Measurements from ENCODE around the gene PLCB1. TPM values are rescaled to one million over a fixed set of nuclear protein-coding genes. Genes with fewer than 3 reads are reported as not detected.

PLCB1 gene
- total RNA-seq, 2 experiments from 2014 or later, result 2.2 to 2.8 TPM

DNA sequence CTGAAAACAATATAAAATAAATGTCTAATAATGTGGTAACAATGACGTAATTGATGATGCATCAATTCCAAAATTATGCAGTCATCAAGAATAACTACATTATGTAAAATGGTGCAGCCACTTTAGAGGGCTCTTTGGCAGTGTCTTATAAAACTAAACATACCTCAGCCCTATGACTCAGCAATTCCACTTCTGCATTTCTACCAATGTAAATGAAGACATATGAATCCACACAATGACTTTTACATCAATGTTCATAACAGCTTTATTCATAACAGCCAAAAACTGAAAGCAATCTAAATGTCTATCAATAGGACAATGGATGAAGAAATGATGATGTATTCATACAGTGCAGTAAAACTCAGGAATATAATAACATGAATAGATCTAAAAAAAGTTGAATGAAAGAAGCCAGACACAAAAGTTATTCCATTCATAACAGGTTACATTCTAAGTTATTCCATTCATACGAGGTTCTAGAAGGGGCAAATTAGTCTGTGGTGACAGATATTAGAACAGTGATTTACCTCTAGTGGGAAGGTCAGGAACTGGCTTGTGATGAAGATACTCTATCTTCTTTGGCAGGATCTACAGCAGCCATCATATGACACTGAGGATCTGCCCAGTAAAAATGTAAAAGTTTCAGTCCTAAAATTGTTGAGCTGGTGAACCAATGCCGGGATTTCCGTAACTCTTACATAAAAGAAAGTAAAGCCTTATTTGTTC lies 396.1 kb downstream of the PLCB1 start:
- no peak for DNase-seq
- H3K27ac Mint-ChIP-seq, result no peak overlapping the region
- H3K27me3 Mint-ChIP-seq, result no peaks in the 10 kb centered on the region
- no peaks in the 10 kb centered on the region for H3K9me3 Mint-ChIP-seq
- no peak overlapping the region for H3K4me3 Mint-ChIP-seq
- no peaks in the 10 kb centered on the region for H3K36me3 Mint-ChIP-seq
- H3K4me1 Mint-ChIP-seq, result no peaks in the 10 kb centered on the region

DNA sequence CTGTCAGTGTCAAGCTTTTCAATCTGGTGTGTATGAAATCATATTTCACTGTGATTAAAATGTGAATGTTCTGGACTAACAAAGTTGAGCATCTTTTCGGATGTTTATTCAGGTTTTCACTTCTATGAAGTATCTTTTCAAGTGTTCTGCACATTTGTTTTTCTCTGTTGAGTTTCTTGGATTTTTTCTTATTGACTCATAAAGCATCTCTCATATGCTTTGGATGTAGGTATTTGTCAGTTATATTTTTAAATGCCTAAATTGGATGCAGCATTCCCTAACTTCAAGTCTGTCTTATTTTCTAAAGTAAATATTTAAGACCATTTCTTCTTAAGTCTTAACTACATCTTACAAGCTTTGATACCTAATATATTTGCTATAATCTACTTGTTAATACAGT lies 398.0 kb downstream of the PLCB1 start:
- H3K27ac Mint-ChIP-seq, result no peak overlapping the region
- no peaks in the 10 kb centered on the region for H3K4me1 Mint-ChIP-seq
- H3K36me3 Mint-ChIP-seq, result no peaks in the 10 kb centered on the region
- no peak overlapping the region for H3K4me3 Mint-ChIP-seq
- no peak for DNase-seq
- H3K9me3 Mint-ChIP-seq, result no peaks in the 10 kb centered on the region
- H3K27me3 Mint-ChIP-seq, result no peaks in the 10 kb centered on the region

DNA sequence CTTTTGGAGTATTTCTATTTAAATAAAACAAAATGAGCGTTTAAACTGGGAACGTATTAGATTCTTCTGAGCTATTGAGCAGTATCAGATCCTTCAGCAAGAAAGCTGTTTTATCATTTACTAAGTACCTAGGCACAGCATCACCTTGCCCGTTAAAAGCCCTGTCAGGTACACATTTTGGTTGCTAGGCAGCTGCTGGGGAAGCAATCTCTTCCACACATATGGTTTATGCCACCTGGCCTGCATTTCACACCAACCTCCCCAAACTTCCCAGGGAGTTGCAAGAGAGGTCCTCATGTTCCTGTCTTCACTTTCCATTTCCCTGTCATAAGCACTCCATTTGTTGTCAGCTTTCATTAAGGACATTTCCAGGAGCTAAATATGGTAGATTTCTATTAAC lies 400.1 kb downstream of the PLCB1 start:
- H3K27me3 Mint-ChIP-seq, result no peaks in the 10 kb centered on the region
- H3K36me3 Mint-ChIP-seq, result no peaks in the 10 kb centered on the region
- H3K4me1 Mint-ChIP-seq, result no peaks in the 10 kb centered on the region
- no peak for DNase-seq
- no peak overlapping the region for H3K4me3 Mint-ChIP-seq
- H3K27ac Mint-ChIP-seq, result no peak overlapping the region
- no peaks in the 10 kb centered on the region for H3K9me3 Mint-ChIP-seq

DNA sequence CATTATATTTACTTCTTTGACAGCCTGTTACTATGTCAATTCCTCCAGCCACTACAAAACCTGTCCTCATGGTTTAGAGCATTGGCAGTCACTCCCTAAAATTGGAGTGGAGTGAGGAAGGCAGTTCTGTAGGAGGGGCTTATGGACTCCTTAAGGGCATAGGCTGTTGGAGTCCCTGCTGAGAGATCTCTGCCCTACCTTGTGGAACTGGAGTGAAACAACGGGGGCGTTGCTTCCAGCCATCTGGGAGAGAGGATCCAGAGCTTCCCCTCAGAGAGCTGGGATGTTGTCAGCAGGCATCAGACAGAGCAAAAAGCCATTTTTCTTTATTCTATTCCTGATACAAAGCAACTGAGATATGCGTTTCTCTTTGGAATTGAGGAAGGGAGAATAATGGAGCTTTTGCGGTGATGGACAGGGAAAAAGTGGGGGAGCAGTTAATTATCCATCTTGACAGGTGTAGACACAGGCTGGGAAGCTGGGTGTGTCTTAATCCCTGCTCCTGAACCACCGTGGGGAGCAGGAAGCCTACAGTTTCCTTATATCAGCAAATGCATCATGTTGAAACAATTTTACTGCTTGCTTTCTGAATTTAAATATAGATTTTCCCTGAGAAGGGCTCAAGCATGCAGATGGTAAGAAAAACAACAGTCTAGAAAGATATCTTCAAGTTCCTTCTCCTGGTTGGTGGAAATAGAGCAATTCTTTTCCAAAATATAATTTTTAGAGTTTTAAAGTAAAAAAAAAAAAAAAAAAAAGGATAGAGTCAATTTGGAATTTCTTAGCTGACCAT lies 402.5 kb downstream of the PLCB1 start:
- no peaks in the 10 kb centered on the region for H3K27me3 Mint-ChIP-seq
- no peaks in the 10 kb centered on the region for H3K9me3 Mint-ChIP-seq
- H3K36me3 Mint-ChIP-seq, result no peaks in the 10 kb centered on the region
- no peaks in the 10 kb centered on the region for H3K4me1 Mint-ChIP-seq
- H3K4me3 Mint-ChIP-seq, result no peak overlapping the region
- no peak overlapping the region for H3K27ac Mint-ChIP-seq
- DNase-seq, result no peak

DNA sequence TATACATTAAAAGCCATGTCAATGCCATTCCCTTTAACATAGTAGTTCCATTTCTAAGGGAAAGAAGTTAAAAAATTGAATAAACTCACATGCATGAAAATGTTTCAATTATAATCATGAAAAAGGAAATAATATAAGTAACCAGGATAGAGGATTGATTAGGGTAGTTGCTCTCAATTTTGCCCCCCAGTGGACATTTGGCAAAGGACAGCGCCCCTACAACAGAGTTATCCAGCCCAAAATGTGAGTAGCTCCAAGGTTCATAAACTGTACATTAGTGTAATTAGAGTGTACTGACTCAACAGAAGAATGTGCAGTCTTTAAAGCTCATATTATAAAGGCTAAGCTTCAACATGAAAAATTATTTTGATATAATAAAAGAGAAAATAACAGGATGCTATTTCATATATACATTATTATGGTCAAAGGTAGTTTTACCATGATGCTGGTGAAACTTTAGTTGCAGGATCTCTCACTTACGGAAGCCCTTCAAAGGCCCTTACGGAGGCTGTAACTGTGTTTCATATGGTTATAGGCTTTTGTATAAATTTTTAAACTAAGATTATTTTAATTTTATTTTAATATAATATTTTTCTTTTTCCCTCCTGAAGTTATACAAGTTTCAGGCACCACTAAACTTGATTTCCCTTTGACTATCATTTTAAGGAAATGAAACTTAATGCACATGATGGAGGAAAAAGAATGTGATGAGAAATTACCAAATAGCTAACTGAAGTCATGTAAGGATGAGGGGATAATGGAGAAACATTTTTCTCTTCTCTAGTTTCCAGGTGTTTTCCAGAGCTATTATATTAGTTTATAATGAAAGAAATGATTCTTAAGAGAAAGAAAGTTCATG lies 403.6 kb downstream of the PLCB1 start:
- no peaks in the 10 kb centered on the region for H3K9me3 Mint-ChIP-seq
- H3K27me3 Mint-ChIP-seq, result no peaks in the 10 kb centered on the region
- DNase-seq, result no peak
- H3K27ac Mint-ChIP-seq, result no peak overlapping the region
- H3K4me1 Mint-ChIP-seq, result no peaks in the 10 kb centered on the region
- no peaks in the 10 kb centered on the region for H3K36me3 Mint-ChIP-seq
- H3K4me3 Mint-ChIP-seq, result no peak overlapping the region

DNA sequence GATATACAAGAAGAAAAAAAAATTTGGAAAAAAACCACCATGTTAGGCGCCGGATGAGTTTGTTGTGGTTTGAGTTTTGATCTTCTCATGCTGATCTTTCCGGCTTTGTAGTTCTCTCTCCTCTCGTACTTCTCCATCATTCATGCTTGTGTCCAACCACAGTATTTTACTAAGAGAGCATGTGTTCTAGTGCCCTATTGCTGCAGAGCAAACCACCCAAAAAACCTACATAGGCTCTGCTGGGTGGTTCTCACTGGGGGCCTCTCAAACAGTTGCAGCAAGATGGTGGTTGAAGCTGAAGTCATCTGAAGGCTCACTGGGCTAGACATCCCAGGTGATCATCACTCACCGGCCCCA lies 404.2 kb downstream of the PLCB1 start:
- H3K9me3 Mint-ChIP-seq, result no peaks in the 10 kb centered on the region
- H3K27me3 Mint-ChIP-seq, result no peaks in the 10 kb centered on the region
- no peak overlapping the region for H3K4me3 Mint-ChIP-seq
- no peaks in the 10 kb centered on the region for H3K36me3 Mint-ChIP-seq
- no peak for DNase-seq
- no peak overlapping the region for H3K27ac Mint-ChIP-seq
- no peaks in the 10 kb centered on the region for H3K4me1 Mint-ChIP-seq

DNA sequence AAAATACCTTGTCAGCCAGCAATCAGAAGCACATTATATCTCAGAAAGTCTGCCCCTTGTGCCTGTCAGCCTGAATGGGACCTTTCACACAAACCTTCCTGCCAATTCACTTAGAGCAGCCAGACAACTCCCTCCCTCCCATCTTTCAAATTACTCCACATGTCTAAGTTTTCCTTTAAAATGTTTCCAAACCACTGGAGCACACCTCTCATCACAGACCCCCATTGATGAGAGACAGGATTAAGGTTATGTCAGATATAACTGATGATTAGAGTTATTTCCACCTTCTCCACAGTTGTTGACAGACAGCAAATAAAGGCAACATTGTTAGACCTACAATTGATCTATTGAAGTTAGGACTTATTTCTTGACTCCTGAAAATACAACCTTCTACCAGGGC lies 408.4 kb downstream of the PLCB1 start:
- Mint-ChIP-seq H3K27ac (no peak overlapping the region), H3K36me3 (no peaks in the 10 kb centered on the region), H3K27me3 (no peaks in the 10 kb centered on the region), H3K4me1 (no peaks in the 10 kb centered on the region), H3K9me3 (no peaks in the 10 kb centered on the region), H3K4me3 (no peak overlapping the region)
- no peak for DNase-seq

DNA sequence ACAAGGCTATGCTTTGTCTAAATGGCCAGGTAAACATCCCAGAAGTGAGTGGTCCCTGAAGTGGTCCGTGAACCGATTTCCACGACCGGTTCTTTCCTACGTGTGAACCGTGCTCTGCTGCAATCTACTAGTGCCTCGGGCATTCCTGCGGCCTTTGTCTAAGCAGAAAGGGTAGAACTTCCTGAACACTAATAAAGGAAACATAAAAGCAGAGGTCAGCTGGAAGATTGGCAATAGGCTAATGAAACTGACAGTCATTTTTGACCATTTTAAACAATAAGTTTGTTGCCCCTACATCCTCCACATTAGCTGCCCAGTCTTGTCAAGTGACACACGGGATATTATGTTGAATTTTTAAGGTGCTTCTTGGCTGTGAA lies 410.0 kb downstream of the PLCB1 start:
- Mint-ChIP-seq H3K27ac (no peak overlapping the region), H3K36me3 (no peaks in the 10 kb centered on the region), H3K9me3 (no peaks in the 10 kb centered on the region), H3K4me1 (no peaks in the 10 kb centered on the region), H3K27me3 (no peaks in the 10 kb centered on the region), H3K4me3 (no peak overlapping the region)
- DNase-seq, result no peak

DNA sequence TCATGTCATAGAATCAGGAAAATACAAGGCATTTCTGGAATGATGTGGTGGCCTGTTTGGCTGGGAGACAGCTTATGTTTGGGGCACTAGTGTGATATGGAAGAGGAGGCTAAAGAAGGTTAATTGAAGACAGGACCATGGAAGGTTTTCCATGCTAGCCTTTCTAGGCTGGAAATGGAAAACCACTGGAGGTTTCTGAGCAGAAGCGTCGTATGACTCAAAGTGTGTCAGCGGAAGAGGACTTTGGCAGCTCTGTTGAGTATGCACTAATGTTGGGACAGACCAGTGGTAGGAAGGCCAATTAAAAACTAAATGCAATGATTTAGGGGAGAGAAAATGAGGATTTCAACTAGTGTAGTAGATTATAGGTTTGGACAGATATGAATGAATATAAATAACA lies 413.1 kb downstream of the PLCB1 start:
- no peaks in the 10 kb centered on the region for H3K36me3 Mint-ChIP-seq
- no peaks in the 10 kb centered on the region for H3K27me3 Mint-ChIP-seq
- no peak for DNase-seq
- H3K9me3 Mint-ChIP-seq, result no peaks in the 10 kb centered on the region
- H3K4me3 Mint-ChIP-seq, result no peak overlapping the region
- H3K4me1 Mint-ChIP-seq, result no peaks in the 10 kb centered on the region
- no peak overlapping the region for H3K27ac Mint-ChIP-seq

DNA sequence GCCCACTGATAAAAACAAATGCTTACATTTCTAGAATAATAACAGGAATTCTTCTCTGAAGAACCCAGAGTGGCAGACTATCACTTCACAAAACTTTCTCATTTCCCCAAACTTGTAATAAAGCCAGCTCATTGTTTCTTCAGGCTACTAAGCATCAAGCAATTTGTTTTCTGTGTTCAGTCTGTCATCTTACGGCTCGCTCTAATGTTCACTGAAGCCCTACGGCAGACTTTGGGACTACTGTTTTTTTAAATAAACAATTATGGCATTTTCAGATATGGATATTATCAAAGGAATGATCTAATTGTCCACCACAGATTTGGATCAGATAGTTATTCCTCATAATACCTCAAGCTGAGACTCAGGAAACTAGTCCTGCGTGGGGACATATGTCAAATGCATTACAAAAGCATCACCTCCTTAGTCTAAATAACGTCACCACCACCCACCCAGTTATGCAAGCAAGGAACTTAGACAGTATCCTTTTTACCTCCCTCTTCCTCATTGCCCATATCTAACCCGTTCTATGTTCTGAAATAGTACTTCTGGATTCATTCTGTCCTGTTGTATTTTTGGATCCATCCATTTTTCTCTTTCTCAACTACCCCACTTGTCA lies 415.1 kb downstream of the PLCB1 start:
- no peak for DNase-seq
- Mint-ChIP-seq H3K27ac (no peak overlapping the region), H3K4me3 (no peak overlapping the region), H3K27me3 (no peaks in the 10 kb centered on the region), H3K36me3 (no peaks in the 10 kb centered on the region), H3K4me1 (no peaks in the 10 kb centered on the region), H3K9me3 (no peaks in the 10 kb centered on the region)

DNA sequence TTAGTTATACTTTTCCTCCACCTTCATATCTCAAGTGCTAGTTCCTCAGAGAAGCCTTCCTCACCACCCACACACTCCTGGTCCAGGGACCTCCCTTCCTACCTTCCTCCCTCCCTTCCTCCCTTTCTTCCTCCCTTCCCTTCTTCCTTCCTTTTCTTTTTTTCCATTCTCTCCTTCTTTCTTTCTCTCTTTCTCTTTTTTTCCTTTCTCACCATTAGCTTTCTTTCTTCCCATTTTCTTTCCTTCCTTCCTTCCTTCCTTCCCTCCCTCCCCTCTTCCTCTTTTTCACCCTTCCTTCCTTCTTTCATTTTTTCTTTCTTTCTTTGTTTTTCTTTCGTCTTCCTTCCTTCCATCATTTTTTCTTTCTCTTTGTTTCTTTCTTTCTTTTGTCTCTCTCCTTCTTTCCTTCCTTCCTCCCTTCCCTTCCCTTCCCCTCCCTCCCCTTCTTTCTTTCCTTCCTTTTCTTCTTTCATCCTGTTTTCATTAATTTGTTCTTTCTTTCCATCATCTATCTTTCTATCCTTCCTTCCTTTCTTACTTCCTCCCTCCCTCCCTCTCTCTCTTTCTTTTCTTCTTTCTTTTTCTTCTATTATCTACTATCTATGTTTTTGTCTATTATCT lies 416.0 kb downstream of the PLCB1 start:
- no peak overlapping the region for H3K4me3 Mint-ChIP-seq
- H3K27me3 Mint-ChIP-seq, result no peaks in the 10 kb centered on the region
- no peaks in the 10 kb centered on the region for H3K4me1 Mint-ChIP-seq
- H3K27ac Mint-ChIP-seq, result no peak overlapping the region
- no peak for DNase-seq
- H3K36me3 Mint-ChIP-seq, result no peaks in the 10 kb centered on the region
- H3K9me3 Mint-ChIP-seq, result no peaks in the 10 kb centered on the region

DNA sequence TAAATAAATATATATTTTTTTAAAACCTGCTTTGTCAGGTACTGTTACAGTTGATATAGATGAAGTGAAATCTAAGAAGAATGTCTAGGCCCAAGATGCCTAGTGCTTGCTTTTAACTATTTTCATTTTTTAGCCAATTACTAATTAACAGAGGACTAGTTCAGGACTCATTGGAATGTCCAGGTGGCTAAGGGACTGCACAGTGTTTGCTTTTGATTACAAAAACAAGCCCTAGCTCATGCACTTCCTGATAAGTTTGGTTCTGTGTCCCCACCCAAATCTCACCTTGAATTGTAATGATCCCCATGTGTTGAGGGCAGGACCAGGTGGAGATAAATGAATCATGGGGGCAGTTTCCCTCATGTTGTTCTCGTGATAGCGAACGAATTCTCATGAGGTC lies 417.1 kb downstream of the PLCB1 start:
- H3K27ac Mint-ChIP-seq, result no peak overlapping the region
- H3K27me3 Mint-ChIP-seq, result no peaks in the 10 kb centered on the region
- DNase-seq, result no peak
- H3K9me3 Mint-ChIP-seq, result no peaks in the 10 kb centered on the region
- no peak overlapping the region for H3K4me3 Mint-ChIP-seq
- no peaks in the 10 kb centered on the region for H3K36me3 Mint-ChIP-seq
- H3K4me1 Mint-ChIP-seq, result no peaks in the 10 kb centered on the region

DNA sequence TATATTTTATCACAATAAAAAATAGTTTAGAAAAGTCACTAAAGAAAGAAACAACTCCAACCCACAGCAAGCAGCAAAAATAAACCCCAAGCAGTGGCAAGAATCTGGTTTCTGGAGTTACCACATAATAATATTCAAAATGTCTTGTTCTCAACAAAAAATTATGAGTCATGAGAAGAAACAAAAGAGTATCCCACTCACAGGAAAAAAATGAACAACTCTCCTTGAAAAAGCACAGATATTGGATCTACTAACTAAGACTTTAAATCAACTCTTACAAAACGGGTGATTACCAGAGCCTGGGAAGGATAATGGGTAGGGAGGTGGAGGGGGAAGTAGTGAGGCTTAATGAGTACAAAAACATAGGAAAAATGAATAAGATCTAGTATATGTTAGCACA lies 425.6 kb downstream of the PLCB1 start:
- Mint-ChIP-seq H3K4me3 (no peak overlapping the region), H3K36me3 (peaks cover 4% of the 10 kb centered on the region), H3K4me1 (no peaks in the 10 kb centered on the region), H3K27me3 (no peaks in the 10 kb centered on the region), H3K27ac (no peak overlapping the region), H3K9me3 (peaks cover 14% of the 10 kb centered on the region)
- DNase-seq, result no peak

DNA sequence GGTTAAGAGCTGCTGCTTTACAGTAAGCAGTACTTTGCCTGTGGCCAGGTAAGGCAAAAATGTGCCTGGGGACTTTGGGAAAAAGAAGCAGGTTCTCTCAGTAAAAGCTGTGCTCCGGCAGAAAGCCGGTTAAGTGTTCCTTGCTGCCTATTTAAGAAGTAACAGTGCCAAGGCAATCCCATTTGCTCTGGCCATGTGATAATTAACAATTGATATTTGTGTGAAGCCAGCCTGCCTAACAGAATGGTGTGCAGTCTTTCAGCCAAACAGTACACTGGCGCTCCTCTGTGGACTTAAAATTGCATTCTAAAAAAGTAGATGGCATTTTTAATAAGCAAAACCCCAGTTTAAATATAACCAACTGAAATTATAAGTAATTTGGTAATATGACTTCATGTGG lies 430.3 kb downstream of the PLCB1 start:
- no peak overlapping the region for H3K4me3 Mint-ChIP-seq
- no peak overlapping the region for H3K27ac Mint-ChIP-seq

DNA sequence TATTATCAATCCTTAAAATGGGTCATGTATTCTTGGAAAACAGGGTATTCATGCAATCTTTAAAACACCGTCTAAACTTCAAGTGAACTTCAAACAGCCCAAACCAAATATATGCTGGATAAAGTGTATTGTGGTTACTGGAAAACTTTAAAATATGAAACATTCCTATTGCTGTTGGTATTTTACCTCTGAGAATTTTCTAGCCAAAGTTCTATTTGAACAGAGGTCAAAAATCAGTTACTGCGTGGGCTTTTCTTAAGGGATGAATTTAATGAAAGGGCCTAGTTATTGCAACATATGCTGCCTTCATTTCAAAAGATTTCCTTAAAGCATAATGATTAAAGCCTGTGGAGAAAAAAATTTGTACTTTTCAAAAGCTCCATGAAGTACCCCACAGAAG lies 436.0 kb downstream of the PLCB1 start:
- Mint-ChIP-seq H3K27me3 (no peaks in the 10 kb centered on the region), H3K9me3 (peaks cover 7% of the 10 kb centered on the region), H3K4me3 (no peak overlapping the region), H3K36me3 (no peaks in the 10 kb centered on the region), H3K27ac (no peak overlapping the region), H3K4me1 (no peaks in the 10 kb centered on the region)
- no peak for DNase-seq

More for the DNA sequence above, 430.3 kb downstream of the PLCB1 start:
- Mint-ChIP-seq H3K36me3 (no peaks in the 10 kb centered on the region), H3K27me3 (no peaks in the 10 kb centered on the region), H3K9me3 (peaks cover 14% of the 10 kb centered on the region), H3K4me1 (no peaks in the 10 kb centered on the region)
- no peak for DNase-seq
